HUES6 (cell line): Measurements from ENCODE around the gene OR5AK2.

ENCODE experiments used
- H3K27ac ChIP-seq: 2 replicates; pipeline ENCODE4 v1.7.0; 2013; ENCODE audit warnings: low read depth, mild to moderate bottlenecking, low read length, inconsistent platforms
- H3K27me3 ChIP-seq: 2 replicates; pipeline ENCODE4 v1.6.1; 2013; ENCODE audit warnings: low read length; ENCODE audit not compliant: control insufficient read depth, insufficient read depth
- H3K36me3 ChIP-seq: 2 replicates; pipeline ENCODE4 v1.6.1; 2013; ENCODE audit warnings: low read length; ENCODE audit not compliant: control insufficient read depth, insufficient read depth
- H3K4me1 ChIP-seq: 2 replicates; pipeline ENCODE4 v1.6.1; 2013; ENCODE audit warnings: low read length; ENCODE audit not compliant: control insufficient read depth, insufficient read depth
- H3K4me3 ChIP-seq: 2 replicates; pipeline ENCODE4 v1.5.1; 2013; ENCODE audit warnings: low read depth, low read length
- H3K9ac ChIP-seq: one replicate; pipeline ENCODE4 v1.6.1; 2013; ENCODE audit warnings: mild to moderate bottlenecking, low read length
- H3K9me3 ChIP-seq: 2 replicates; pipeline ENCODE4 v1.6.1; 2013; ENCODE audit warnings: low read depth, low read length; ENCODE audit not compliant: control insufficient read depth, insufficient read depth

Gene OR5AK2

GRCh38 chr11:57001674-57002401 lies 13.1 kb downstream of the OR5AK2 start:
- no peak overlapping the region for H3K9ac ChIP-seq
- H3K9me3 ChIP-seq, result peaks cover 35% of the 10 kb centered on the region
- H3K4me3 ChIP-seq, result no peak overlapping the region
- no peaks in the 10 kb centered on the region for H3K4me1 ChIP-seq
- H3K27me3 ChIP-seq, result no peaks in the 10 kb centered on the region
- H3K27ac ChIP-seq, result no peak overlapping the region
- H3K36me3 ChIP-seq, result no peaks in the 10 kb centered on the region

GRCh38 chr11:57008373-57008772 lies 19.7 kb downstream of the OR5AK2 start:
- no peak overlapping the region for H3K9ac ChIP-seq

GRCh38 chr11:57015679-57016078 lies 27.0 kb downstream of the OR5AK2 start:
- H3K4me3 ChIP-seq, result no peak overlapping the region
- no peak overlapping the region for H3K9ac ChIP-seq
- no peak overlapping the region for H3K27ac ChIP-seq
- no peaks in the 10 kb centered on the region for H3K36me3 ChIP-seq
- no peaks in the 10 kb centered on the region; the same call in 1 of the 2 replicates for H3K9me3 ChIP-seq
- no peaks in the 10 kb centered on the region for H3K27me3 ChIP-seq
- no peaks in the 10 kb centered on the region for H3K4me1 ChIP-seq

More at GRCh38 chr11:57008373-57008772, 19.7 kb downstream of the OR5AK2 start:
- no peak overlapping the region for H3K27ac ChIP-seq
- no peak overlapping the region for H3K4me3 ChIP-seq
- no peaks in the 10 kb centered on the region for H3K4me1 ChIP-seq
- H3K36me3 ChIP-seq, result no peaks in the 10 kb centered on the region
- no peaks in the 10 kb centered on the region; the same call in 1 of the 2 replicates for H3K27me3 ChIP-seq
- no peaks in the 10 kb centered on the region; the same call in 1 of the 2 replicates for H3K9me3 ChIP-seq

GRCh38 chr11:57031556-57031955 lies 42.8 kb downstream of the OR5AK2 start:
- no peak overlapping the region for H3K9ac ChIP-seq
- H3K4me3 ChIP-seq, result no peak overlapping the region
- H3K4me1 ChIP-seq, result no peaks in the 10 kb centered on the region
- H3K27me3 ChIP-seq, result no peaks in the 10 kb centered on the region
- no peaks in the 10 kb centered on the region for H3K36me3 ChIP-seq
- H3K9me3 ChIP-seq, result no peaks in the 10 kb centered on the region
- no peak overlapping the region for H3K27ac ChIP-seq
